Astrocyte (in vitro differentiated cells and primary cell): ENCODE data around the gene PER1. TPM values are rescaled to one million over a fixed set of nuclear protein-coding genes. Genes with fewer than 3 reads are reported as not detected.

ENCODE experiments used
- DNase-seq: peaks from one replicate; pipeline ENCODE4 v3.0.0-alpha.2; 2010; ENCODE audit warnings: low read depth
- FAIRE-seq: peaks from 2 replicates; lab custom pipeline; 2011; peaks lifted over from hg19 to GRCh38; lab: Jason Lieb, UNC
- H2AFZ ChIP-seq: 2 replicates; pipeline ENCODE4 v1.6.0; 2012; ENCODE audit warnings: low read depth, low read length, inconsistent platforms
- H3K27ac ChIP-seq: 2 replicates; pipeline ENCODE4 v1.5.1; 2011; ENCODE audit warnings: low read depth, low read length, inconsistent platforms
- H3K27me3 ChIP-seq: 2 replicates; pipeline ENCODE4 v1.6.0; 2011; ENCODE audit warnings: low read length, inconsistent platforms; ENCODE audit not compliant: insufficient read depth
- H3K36me3 ChIP-seq: 2 replicates; pipeline ENCODE4 v1.5.1; 2011; ENCODE audit warnings: low read length, inconsistent platforms; ENCODE audit not compliant: insufficient read depth
- H3K4me1 ChIP-seq: 2 replicates; pipeline ENCODE4 v1.5.1; 2011; ENCODE audit warnings: low read length, inconsistent platforms; ENCODE audit not compliant: insufficient read depth
- H3K4me2 ChIP-seq: 2 replicates; pipeline ENCODE4 v1.6.0; 2012; ENCODE audit warnings: low read length, inconsistent platforms
- H3K4me3 ChIP-seq: 2 replicates; pipeline ENCODE4 v1.5.1; 2011; ENCODE audit warnings: low read depth, mild to moderate bottlenecking, low read length, inconsistent platforms; ENCODE audit not compliant: insufficient read depth
- H3K79me2 ChIP-seq: 2 replicates; pipeline ENCODE4 v1.6.0; 2012; ENCODE audit warnings: mild to moderate bottlenecking, low read length, inconsistent platforms; ENCODE audit not compliant: insufficient read depth
- H3K9ac ChIP-seq: 2 replicates; pipeline ENCODE4 v1.6.0; 2012; ENCODE audit warnings: mild to moderate bottlenecking, low read length, inconsistent platforms
- H3K9me3 ChIP-seq: 2 replicates; pipeline ENCODE4 v1.5.1; 2012; ENCODE audit warnings: low read depth, mild to moderate bottlenecking, low read length, inconsistent platforms; ENCODE audit not compliant: insufficient read depth
- H4K20me1 ChIP-seq: 2 replicates; pipeline ENCODE4 v1.6.0; 2012; ENCODE audit warnings: low read length, inconsistent platforms; ENCODE audit not compliant: insufficient read depth
- H3K27ac Mint-ChIP-seq: one replicate; pipeline ENCODE4 v1.8.0; 2021; ENCODE audit warnings: mild to moderate bottlenecking, mixed read lengths; ENCODE audit not compliant: unreplicated experiment
- H3K27me3 Mint-ChIP-seq: one replicate; pipeline ENCODE4 v1.8.0; 2021; ENCODE audit warnings: low read depth, mixed read lengths; ENCODE audit not compliant: unreplicated experiment
- H3K36me3 Mint-ChIP-seq: one replicate; pipeline ENCODE4 v1.8.0; 2021; ENCODE audit warnings: low read depth, mixed read lengths; ENCODE audit not compliant: unreplicated experiment
- H3K4me1 Mint-ChIP-seq: one replicate; pipeline ENCODE4 v1.8.0; 2021; ENCODE audit warnings: low read depth, mixed read lengths; ENCODE audit not compliant: unreplicated experiment
- H3K4me3 Mint-ChIP-seq: one replicate; pipeline ENCODE4 v1.8.0; 2021; ENCODE audit warnings: mild to moderate bottlenecking, moderate library complexity, mixed read lengths; ENCODE audit not compliant: unreplicated experiment
- H3K9me3 Mint-ChIP-seq: one replicate; pipeline ENCODE4 v1.8.0; 2021; ENCODE audit warnings: mild to moderate bottlenecking, mixed read lengths; ENCODE audit not compliant: unreplicated experiment
- EZH2 ChIP-seq: IDR thresholded peaks from 2 replicates; pipeline ENCODE4 v1.6.1; 2012; ENCODE audit warnings: mild to moderate bottlenecking, low read length, inconsistent platforms; ENCODE audit not compliant: insufficient read depth
- total RNA-seq: library from RNA; stranded (reverse); gene quantifications from 2 replicates; pipeline ENCODE4 v1.2.1, GENCODE V29; 2021
- TF ChIP-seq, protein P1 (sequence below): IDR thresholded peaks from 2 replicates; pipeline ENCODE4 v1.5.1; 2011; ENCODE audit warnings: low read depth, mild to moderate bottlenecking, inconsistent platforms, low read length, moderate library complexity; ENCODE audit not compliant: insufficient read depth

PER1 gene
- total RNA-seq, 1 donor from 2014 or later, result 17.0 TPM

DNA sequence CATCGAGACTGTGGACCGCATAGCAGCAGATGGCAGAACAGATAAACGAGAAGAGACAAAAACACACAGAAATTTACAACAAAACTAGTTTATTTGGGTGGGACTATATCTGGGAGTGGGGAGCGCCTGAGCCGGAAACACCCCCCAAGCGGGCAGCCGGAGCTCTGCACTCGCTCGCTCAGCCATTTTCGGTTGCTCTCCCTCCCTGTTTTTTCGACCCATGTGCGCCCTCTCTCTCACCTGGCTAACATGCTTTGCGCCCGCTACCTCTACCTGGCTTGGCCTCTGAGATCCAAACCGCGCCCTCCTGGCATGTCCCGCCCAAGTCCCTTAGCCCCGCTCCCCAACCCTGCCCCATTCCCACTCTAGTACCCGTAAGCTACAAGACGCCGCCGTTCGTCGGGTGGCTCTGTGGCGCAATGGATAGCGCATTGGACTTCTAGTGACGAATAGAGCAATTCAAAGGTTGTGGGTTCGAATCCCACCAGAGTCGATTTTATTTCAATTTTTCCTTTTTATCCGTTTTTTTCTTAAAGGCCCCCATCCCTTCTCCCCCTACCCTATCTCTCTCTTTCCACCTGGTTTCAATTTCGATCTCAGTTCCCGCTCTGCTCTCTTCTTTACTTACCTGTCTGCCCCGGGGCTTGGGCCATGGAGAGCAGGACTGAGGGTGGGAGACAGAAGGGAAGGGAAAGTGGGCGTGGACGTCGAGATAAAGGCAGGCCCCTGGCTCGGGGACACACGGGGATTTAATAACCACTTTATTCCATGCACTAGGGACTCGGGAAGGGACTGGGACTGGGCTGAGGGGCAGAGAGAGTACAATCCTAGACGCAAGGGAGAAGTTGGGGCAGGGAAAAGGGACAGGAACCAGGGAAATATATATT is 31.4 kb downstream of the PER1 start:
- peaks cover 11% of the 10 kb centered on the region for H4K20me1 ChIP-seq
- no peaks in the 10 kb centered on the region for H3K36me3 ChIP-seq
- peak overlapping the region; percentile 43 for H3K27ac ChIP-seq
- DNase-seq (no peak), FAIRE-seq (no peak)
- H3K9ac ChIP-seq, result peak overlapping the region; percentile 58
- H3K27me3 Mint-ChIP-seq, result peaks cover 42% of the 10 kb centered on the region
- peak overlapping the region; percentile 97 for H3K4me2 ChIP-seq
- H2AFZ ChIP-seq, result peak overlapping the region; percentile 66
- no peaks in the 10 kb centered on the region for H3K36me3 Mint-ChIP-seq
- H3K27me3 ChIP-seq, result peaks cover 32% of the 10 kb centered on the region
- peak overlapping the region; percentile 95 for H3K4me3 Mint-ChIP-seq
- peaks cover 16% of the 10 kb centered on the region for H3K4me1 Mint-ChIP-seq
- peaks cover 49% of the 10 kb centered on the region for H3K4me1 ChIP-seq
- H3K79me2 ChIP-seq, result no peaks in the 10 kb centered on the region
- TF ChIP-seq, protein P1, sequence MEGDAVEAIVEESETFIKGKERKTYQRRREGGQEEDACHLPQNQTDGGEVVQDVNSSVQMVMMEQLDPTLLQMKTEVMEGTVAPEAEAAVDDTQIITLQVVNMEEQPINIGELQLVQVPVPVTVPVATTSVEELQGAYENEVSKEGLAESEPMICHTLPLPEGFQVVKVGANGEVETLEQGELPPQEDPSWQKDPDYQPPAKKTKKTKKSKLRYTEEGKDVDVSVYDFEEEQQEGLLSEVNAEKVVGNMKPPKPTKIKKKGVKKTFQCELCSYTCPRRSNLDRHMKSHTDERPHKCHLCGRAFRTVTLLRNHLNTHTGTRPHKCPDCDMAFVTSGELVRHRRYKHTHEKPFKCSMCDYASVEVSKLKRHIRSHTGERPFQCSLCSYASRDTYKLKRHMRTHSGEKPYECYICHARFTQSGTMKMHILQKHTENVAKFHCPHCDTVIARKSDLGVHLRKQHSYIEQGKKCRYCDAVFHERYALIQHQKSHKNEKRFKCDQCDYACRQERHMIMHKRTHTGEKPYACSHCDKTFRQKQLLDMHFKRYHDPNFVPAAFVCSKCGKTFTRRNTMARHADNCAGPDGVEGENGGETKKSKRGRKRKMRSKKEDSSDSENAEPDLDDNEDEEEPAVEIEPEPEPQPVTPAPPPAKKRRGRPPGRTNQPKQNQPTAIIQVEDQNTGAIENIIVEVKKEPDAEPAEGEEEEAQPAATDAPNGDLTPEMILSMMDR, result peak; percentile 35
- no peak for TF ChIP-seq EZH2
- H3K9me3 Mint-ChIP-seq, result no peaks in the 10 kb centered on the region
- H3K4me3 ChIP-seq, result peak overlapping the region; percentile 66
- no peaks in the 10 kb centered on the region for H3K9me3 ChIP-seq
- peak overlapping the region; percentile 91 for H3K27ac Mint-ChIP-seq

DNA sequence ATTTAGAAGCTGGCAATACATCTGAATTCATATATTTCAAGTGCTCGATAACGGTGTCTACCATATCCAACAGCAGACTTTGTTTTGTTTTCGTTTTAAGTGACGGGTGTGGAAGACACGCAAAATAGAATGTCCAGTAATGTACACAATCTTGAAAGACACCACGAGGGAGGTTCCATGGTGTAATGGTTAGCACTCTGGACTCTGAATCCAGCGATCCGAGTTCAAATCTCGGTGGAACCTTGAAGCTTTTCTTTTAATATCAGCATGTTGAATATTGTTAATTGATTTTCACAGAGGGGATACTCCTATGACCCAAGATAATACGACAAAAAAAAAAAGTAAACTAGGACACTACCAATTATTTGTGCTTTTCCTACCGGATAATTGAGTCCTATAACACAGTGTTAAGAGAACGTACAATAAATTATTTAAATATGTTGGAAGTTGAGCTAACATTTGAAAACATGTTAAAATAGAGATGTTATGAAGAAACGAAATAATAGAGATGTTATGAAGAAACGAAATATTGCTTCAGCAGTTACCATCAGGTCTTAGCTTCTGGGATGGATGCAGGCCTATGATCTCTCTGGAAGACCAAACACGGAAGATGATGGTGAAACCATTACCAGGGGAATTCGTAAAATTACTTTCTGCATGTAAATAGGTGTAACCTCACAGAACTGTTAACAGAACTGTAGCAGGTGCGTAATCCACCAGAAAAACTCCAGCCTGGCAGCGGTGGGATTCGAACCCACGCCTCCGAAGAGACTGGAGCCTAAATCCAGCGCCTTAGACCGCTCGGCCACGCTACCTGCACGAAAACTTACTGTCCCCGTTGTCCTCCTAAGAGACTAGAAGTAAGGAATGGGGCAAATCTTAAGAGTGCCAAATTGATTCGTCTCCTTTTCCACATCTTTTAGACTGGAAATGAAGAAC is 32.4 kb downstream of the PER1 start:
- H3K4me1 ChIP-seq, result peaks cover 42% of the 10 kb centered on the region
- H3K9me3 ChIP-seq, result no peaks in the 10 kb centered on the region
- H3K4me2 ChIP-seq, result peak overlapping the region; percentile 97
- peak overlapping the region; percentile 58 for H3K9ac ChIP-seq
- TF ChIP-seq EZH2, result no peak
- TF ChIP-seq, protein P1, result no peak
- H3K4me3 ChIP-seq, result peak overlapping the region; percentile 69
- no peaks in the 10 kb centered on the region for H3K36me3 ChIP-seq
- H3K27ac ChIP-seq, result peak overlapping the region; percentile 54
- H3K4me3 Mint-ChIP-seq, result peak overlapping the region; percentile 95
- peak; percentile 41 for FAIRE-seq
- peaks cover 46% of the 10 kb centered on the region for H3K27me3 Mint-ChIP-seq
- no peaks in the 10 kb centered on the region for H3K9me3 Mint-ChIP-seq
- H4K20me1 ChIP-seq, result peaks cover 10% of the 10 kb centered on the region
- peak; percentile 87 for DNase-seq
- H3K4me1 Mint-ChIP-seq, result peaks cover 14% of the 10 kb centered on the region
- peaks cover 38% of the 10 kb centered on the region for H3K27me3 ChIP-seq
- H3K36me3 Mint-ChIP-seq, result no peaks in the 10 kb centered on the region
- H3K79me2 ChIP-seq, result no peaks in the 10 kb centered on the region
- peak overlapping the region; percentile 91 for H3K27ac Mint-ChIP-seq
- H2AFZ ChIP-seq, result peak overlapping the region; percentile 66
